Natural killer cell (primary cell): ENCODE results near the gene PGGHG. TPM values are rescaled to one million over a fixed set of nuclear protein-coding genes. Genes with fewer than 3 reads are reported as not detected.

ENCODE experiments used
- ATAC-seq, 3 donors: fragments of 150-1000 bp in 2 of 3; fragments of 200-7000 bp in 1 of 3; cut with Tn5 transposase; 1 replicate in 1 of 3; 2 replicates in 2 of 3; pipeline ENCODE4 v1.10.0; 2021; ENCODE audit warnings: mild to moderate bottlenecking in 2 of 3, moderate library complexity in 2 of 3
- DNase-seq, 2 donors: peaks; one replicate each; pipeline versions ENCODE4 v3.0.0 to v3.0.0-alpha.2; 2013 to 2021; ENCODE audit warnings: mixed read lengths in 1 of 2
- H3K27ac ChIP-seq: one replicate; pipeline ENCODE4 v1.5.1; 2013; ENCODE audit warnings: mild to moderate bottlenecking, low read length
- H3K27me3 ChIP-seq: one replicate; pipeline ENCODE4 v1.6.1; 2013; ENCODE audit warnings: low read length; ENCODE audit not compliant: control insufficient read depth, insufficient read depth
- H3K36me3 ChIP-seq: one replicate; pipeline ENCODE4 v1.6.1; 2013; ENCODE audit warnings: low read length; ENCODE audit not compliant: control insufficient read depth, insufficient read depth
- H3K4me1 ChIP-seq: one replicate; pipeline ENCODE4 v1.6.1; 2013; ENCODE audit warnings: low read length; ENCODE audit not compliant: control insufficient read depth, insufficient read depth
- H3K4me3 ChIP-seq: one replicate; pipeline ENCODE4 v1.5.1; 2013; ENCODE audit warnings: low read length
- H3K9me3 ChIP-seq: one replicate; pipeline ENCODE4 v1.6.1; 2013; ENCODE audit warnings: low read length; ENCODE audit not compliant: control insufficient read depth, insufficient read depth
- H3K27ac Mint-ChIP-seq, 2 donors: one replicate each; pipeline ENCODE4 v1.8.0; 2022; ENCODE audit warnings: mild to moderate bottlenecking in 2 of 2, mixed read lengths in 2 of 2, moderate library complexity in 1 of 2
- H3K27me3 Mint-ChIP-seq, 2 donors: one replicate each; pipeline ENCODE4 v1.8.0; 2022; ENCODE audit warnings: low read depth in 2 of 2, mixed read lengths in 2 of 2
- H3K36me3 Mint-ChIP-seq: one replicate; pipeline ENCODE4 v1.8.0; 2022; ENCODE audit warnings: mixed read lengths
- H3K4me1 Mint-ChIP-seq, 2 donors: one replicate each; pipeline ENCODE4 v1.8.0; 2022; ENCODE audit warnings: mixed read lengths in 2 of 2
- H3K4me3 Mint-ChIP-seq: one replicate; pipeline ENCODE4 v1.8.0; 2022; ENCODE audit warnings: mild to moderate bottlenecking, moderate library complexity, mixed read lengths
- H3K9me3 Mint-ChIP-seq, 2 donors: one replicate each; pipeline ENCODE4 v1.8.0; 2022; ENCODE audit warnings: mixed read lengths in 2 of 2
- WGBS: methylation state at CpG from one replicate; pipeline ENCODE4 v1.1.7; 2013; ENCODE audit warnings: missing lambda C conversion rate; ENCODE audit not compliant: insufficient coverage; 5-methylcytosine and 5-hydroxymethylcytosine counted together
- intact Hi-C: fragments of 100-400 bp; cut with micrococcal nuclease; formaldehyde crosslinking; loops from one replicate; pipeline ENCODE4 v1.14.2; 2022
- total RNA-seq, 4 donors: library from RNA; stranded (reverse); fragments of 120-200 nt in 1 of 4; gene quantifications; one replicate each; pipeline versions ENCODE4 v1.2.3 to v1.2.4, GENCODE V29; 2013 to 2022
- TF ChIP-seq, protein P1 (sequence below): fragments of 200-600 bp; IDR thresholded peaks from one replicate; pipeline ENCODE4 v1.8.0; 2022; ENCODE audit warnings: antibody characterized with exemption

PGGHG gene
- total RNA-seq, 3 donors from 2014 or later (not counting 1 experiment from before 2014, with no cell fraction given), result 130 to 237 (median 153) TPM

GRCh38 chr11:282630-283360 lies 6.1 kb upstream of the PGGHG start:
- Histone ChIP-seq H3K4me3 (no peak overlapping the region), H3K27ac (no peak overlapping the region), H3K4me1 (peaks cover 84% of the 10 kb centered on the region), H3K36me3 (no peaks in the 10 kb centered on the region), H3K9me3 (no peaks in the 10 kb centered on the region), H3K27me3 (peaks cover 23% of the 10 kb centered on the region)
- 81% methylated on average over 10 of the region's 13 CpGs for WGBS
- Mint-ChIP-seq H3K27ac (no peak overlapping the region), H3K4me3 (peak overlapping the region; percentile 59), H3K4me1 (peaks cover 21 to 47% of the 10 kb centered on the region in 2 donors), H3K36me3 (no peaks in the 10 kb centered on the region), H3K9me3 (no peaks in the 10 kb centered on the region), H3K27me3 (peaks cover 0 to 41% of the 10 kb centered on the region in 2 donors)
- ATAC-seq (no peak), DNase-seq (no peak)
- intact Hi-C loops, result no loop called here
- TF ChIP-seq, protein P1, sequence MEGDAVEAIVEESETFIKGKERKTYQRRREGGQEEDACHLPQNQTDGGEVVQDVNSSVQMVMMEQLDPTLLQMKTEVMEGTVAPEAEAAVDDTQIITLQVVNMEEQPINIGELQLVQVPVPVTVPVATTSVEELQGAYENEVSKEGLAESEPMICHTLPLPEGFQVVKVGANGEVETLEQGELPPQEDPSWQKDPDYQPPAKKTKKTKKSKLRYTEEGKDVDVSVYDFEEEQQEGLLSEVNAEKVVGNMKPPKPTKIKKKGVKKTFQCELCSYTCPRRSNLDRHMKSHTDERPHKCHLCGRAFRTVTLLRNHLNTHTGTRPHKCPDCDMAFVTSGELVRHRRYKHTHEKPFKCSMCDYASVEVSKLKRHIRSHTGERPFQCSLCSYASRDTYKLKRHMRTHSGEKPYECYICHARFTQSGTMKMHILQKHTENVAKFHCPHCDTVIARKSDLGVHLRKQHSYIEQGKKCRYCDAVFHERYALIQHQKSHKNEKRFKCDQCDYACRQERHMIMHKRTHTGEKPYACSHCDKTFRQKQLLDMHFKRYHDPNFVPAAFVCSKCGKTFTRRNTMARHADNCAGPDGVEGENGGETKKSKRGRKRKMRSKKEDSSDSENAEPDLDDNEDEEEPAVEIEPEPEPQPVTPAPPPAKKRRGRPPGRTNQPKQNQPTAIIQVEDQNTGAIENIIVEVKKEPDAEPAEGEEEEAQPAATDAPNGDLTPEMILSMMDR, result no peak

- intact Hi-C loops, result no loop called here
Observed at GRCh38 chr11:283405-284104, 5.4 kb upstream of the PGGHG start.

DNA sequence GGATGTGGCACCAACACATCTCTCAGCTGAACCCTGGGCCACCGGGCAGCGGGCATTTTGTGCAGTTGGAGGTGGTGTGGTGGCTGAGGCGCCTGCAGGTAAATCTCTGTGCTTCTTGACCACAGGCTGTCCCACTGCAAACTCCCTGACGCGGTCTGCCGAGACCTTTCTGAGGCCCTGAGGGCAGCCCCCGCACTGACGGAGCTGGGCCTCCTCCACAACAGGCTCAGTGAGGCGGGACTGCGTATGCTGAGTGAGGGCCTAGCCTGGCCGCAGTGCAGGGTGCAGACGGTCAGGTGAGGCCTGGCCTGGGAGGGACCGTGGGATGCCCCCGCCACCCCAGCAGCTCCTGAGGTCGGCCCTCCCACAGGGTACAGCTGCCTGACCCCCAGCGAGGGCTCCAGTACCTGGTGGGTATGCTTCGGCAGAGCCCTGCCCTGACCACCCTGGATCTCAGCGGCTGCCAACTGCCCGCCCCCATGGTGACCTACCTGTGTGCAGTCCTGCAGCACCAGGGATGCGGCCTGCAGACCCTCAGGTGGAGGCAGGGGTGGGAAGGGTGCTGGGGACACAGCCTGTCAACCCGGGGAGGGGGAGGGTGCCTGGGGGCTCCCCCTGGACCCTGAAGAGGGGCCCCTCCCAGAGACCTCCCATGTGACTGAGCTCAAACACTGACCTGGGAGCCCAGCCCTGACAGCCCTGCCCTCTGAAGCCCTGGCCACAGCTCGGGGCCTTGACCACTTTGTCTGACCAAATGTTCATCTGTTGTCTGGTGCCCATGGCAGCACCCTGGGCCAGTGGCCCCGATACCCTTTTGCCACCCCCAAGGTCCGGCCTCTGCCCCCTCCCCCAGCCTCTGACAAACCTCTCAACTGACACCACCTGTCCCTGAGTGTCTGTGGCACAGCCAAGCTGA lies 4.6 kb upstream of the PGGHG start:
- Mint-ChIP-seq H3K9me3 (no peaks in the 10 kb centered on the region), H3K27me3 (peaks cover 0 to 34% of the 10 kb centered on the region in 2 donors), H3K27ac (no peak overlapping the region), H3K4me3 (no peak overlapping the region), H3K36me3 (no peaks in the 10 kb centered on the region), H3K4me1 (peaks cover 23 to 43% of the 10 kb centered on the region in 2 donors)
- peaks cover 21% of the 10 kb centered on the region for H3K27me3 ChIP-seq
- H3K9me3 ChIP-seq, result no peaks in the 10 kb centered on the region
- WGBS, result 84% methylated on average over 24 of the region's 24 CpGs
- peaks cover 80% of the 10 kb centered on the region for H3K4me1 ChIP-seq
- no peak overlapping the region for H3K27ac ChIP-seq
- DNase-seq (peak in 1 of 2 donors; percentile 14), ATAC-seq (no peak)
- TF ChIP-seq, protein P1, result no peak
- H3K4me3 ChIP-seq, result no peak overlapping the region
- no peaks in the 10 kb centered on the region for H3K36me3 ChIP-seq
- intact Hi-C loops, result no loop called here

More at GRCh38 chr11:283405-284104, 5.4 kb upstream of the PGGHG start:
- Histone ChIP-seq H3K9me3 (no peaks in the 10 kb centered on the region), H3K36me3 (no peaks in the 10 kb centered on the region), H3K27me3 (peaks cover 23% of the 10 kb centered on the region), H3K27ac (no peak overlapping the region), H3K4me1 (peaks cover 84% of the 10 kb centered on the region), H3K4me3 (no peak overlapping the region)
- TF ChIP-seq, protein P1, result no peak
- Mint-ChIP-seq H3K4me1 (peaks cover 23 to 45% of the 10 kb centered on the region in 2 donors), H3K27me3 (peaks cover 0 to 37% of the 10 kb centered on the region in 2 donors), H3K36me3 (no peaks in the 10 kb centered on the region), H3K4me3 (no peak overlapping the region), H3K27ac (no peak overlapping the region), H3K9me3 (no peaks in the 10 kb centered on the region)
- DNase-seq, result peak in 1 of 2 donors; percentile 10
- ATAC-seq, result no peak
- 89% methylated on average over 22 of the region's 23 CpGs for WGBS
